Endothelial cell of umbilical vein (primary cell): Measurements from ENCODE around the gene SMTNL1. TPM values are rescaled to one million over a fixed set of nuclear protein-coding genes. Genes with fewer than 3 reads are reported as not detected.

ENCODE experiments used
- BruUV-seq: library from RNA; stranded (reverse); fragments of 400-500 nt; replicated peaks from 2 replicates; lab custom pipeline; 2021; lab: Mats Ljungman, UMichigan
- CTCF ChIA-PET: fragments of 300-600, 350-600 bp; sonication (Branson Sonifier 250); formaldehyde crosslinking; loops from one replicate; lab custom pipeline; 2021; ENCODE audit warnings: antibody characterized with exemption, inconsistent platforms; lab: Charles Lee
- POLR2A ChIA-PET: fragments of 300-600, 350-600 bp; sonication (Branson Sonifier 250); formaldehyde crosslinking; loops from one replicate; lab custom pipeline; 2021; ENCODE audit warnings: antibody characterized with exemption, inconsistent platforms; lab: Charles Lee
- DNase-seq: peaks from one replicate; pipeline ENCODE4 v3.0.0-alpha.2; 2011; ENCODE audit warnings: low read depth, low spot score
- FAIRE-seq: peaks from 2 replicates; lab custom pipeline; 2011; peaks lifted over from hg19 to GRCh38; lab: Jason Lieb, UNC
- H2AFZ ChIP-seq: 2 replicates; pipeline ENCODE4 v1.6.0; 2012; ENCODE audit warnings: low read depth, low read length, control low read depth, inconsistent platforms
- H3K27ac ChIP-seq: 2 replicates; pipeline ENCODE4 v1.5.1; 2011; ENCODE audit warnings: low read depth, mild to moderate bottlenecking, control low read depth, low read length, moderate library complexity; ENCODE audit not compliant: insufficient read depth
- H3K27me3 ChIP-seq, 2 experiments: 2 replicates each; pipeline versions ENCODE4 v1.6.0 to v1.6.1; 2011; ENCODE audit warnings: low read length in 2 of 2, mixed read lengths in 1 of 2; ENCODE audit not compliant: control insufficient read depth in 2 of 2, insufficient read depth in 2 of 2
- H3K36me3 ChIP-seq, 2 experiments: 2 replicates in 1 of 2; 3 replicates in 1 of 2; pipeline ENCODE4 v1.5.1; 2011; ENCODE audit warnings: low read length in 2 of 2, mild to moderate bottlenecking in 1 of 2, moderate library complexity in 1 of 2; ENCODE audit not compliant: control insufficient read depth in 2 of 2, insufficient read depth in 2 of 2; ENCODE audit errors: extremely low read depth in 1 of 2
- H3K4me1 ChIP-seq: 3 replicates; pipeline ENCODE4 v1.5.1; 2011; ENCODE audit warnings: mild to moderate bottlenecking, low read length; ENCODE audit not compliant: control insufficient read depth, insufficient read depth; ENCODE audit errors: extremely low read depth
- H3K4me2 ChIP-seq: 2 replicates; pipeline ENCODE4 v1.6.1; 2011; ENCODE audit warnings: low read length, control low read depth, mixed read lengths; ENCODE audit not compliant: insufficient read depth
- H3K4me3 ChIP-seq, 3 experiments: fragments of 200-600 bp in 1 of 3; sonication (generic), shearing (Covaris generic) in 1 of 3; replicated peaks in 1 of 3; 2 replicates each; pipeline ENCODE4 v1.5.1; 2011 to 2016; ENCODE audit warnings: control low read depth in 3 of 3, low read length in 3 of 3, mild to moderate bottlenecking in 2 of 3, inconsistent platforms in 1 of 3, low read depth in 1 of 3, moderate library complexity in 1 of 3; ENCODE audit not compliant: insufficient read depth in 1 of 3
- H3K79me2 ChIP-seq: 2 replicates; pipeline ENCODE4 v1.6.0; 2012; ENCODE audit warnings: low read length, inconsistent platforms; ENCODE audit not compliant: control insufficient read depth, insufficient read depth
- H3K9ac ChIP-seq: replicated peaks from 2 replicates; pipeline ENCODE3; 2011; ENCODE audit warnings: low read length, control low read depth; ENCODE audit not compliant: insufficient read depth; ENCODE audit errors: extremely low read depth
- H3K9me1 ChIP-seq: replicated peaks from 3 replicates; pipeline ENCODE4 v1.6.0; 2011; ENCODE audit warnings: mild to moderate bottlenecking, low read length; ENCODE audit not compliant: control insufficient read depth, insufficient read depth; ENCODE audit errors: extremely low read depth
- H3K9me3 ChIP-seq: replicated peaks from 2 replicates; pipeline ENCODE4 v1.5.1; 2012; ENCODE audit warnings: low read length, inconsistent platforms; ENCODE audit not compliant: control insufficient read depth, insufficient read depth
- H4K20me1 ChIP-seq: replicated peaks from 2 replicates; pipeline ENCODE3; 2011; ENCODE audit warnings: mild to moderate bottlenecking, low read length; ENCODE audit not compliant: control insufficient read depth, insufficient read depth; ENCODE audit errors: extremely low read depth
- CTCF ChIP-seq, 2 donors: IDR thresholded peaks; 1 replicate in 1 of 2; 2 replicates in 1 of 2; pipeline ENCODE4 v1.5.1; 2011; ENCODE audit warnings: low read length in 2 of 2, mild to moderate bottlenecking in 2 of 2, moderate library complexity in 2 of 2, control low read depth in 1 of 2, inconsistent platforms in 1 of 2, low read depth in 1 of 2; ENCODE audit not compliant: insufficient read depth in 1 of 2; ENCODE audit errors: extremely low read depth in 1 of 2
- EZH2 ChIP-seq: IDR thresholded peaks from 2 replicates; pipeline ENCODE4 v1.6.1; 2012; ENCODE audit warnings: borderline replicate concordance, low read depth, mild to moderate bottlenecking, moderate library complexity, low read length, inconsistent platforms; ENCODE audit not compliant: severe bottlenecking
- FOS ChIP-seq: IDR thresholded peaks from 2 replicates; pipeline ENCODE4 v1.6.1; 2011; ENCODE audit warnings: mild to moderate bottlenecking, low read length, moderate library complexity, borderline replicate concordance; ENCODE audit not compliant: insufficient read depth
- GATA2 ChIP-seq: IDR thresholded peaks from 2 replicates; pipeline ENCODE4 v1.7.0; 2011; ENCODE audit warnings: low read depth, mild to moderate bottlenecking, moderate library complexity, mixed read lengths, low read length; ENCODE audit not compliant: insufficient read length, insufficient read depth
- JUN ChIP-seq: IDR thresholded peaks from 2 replicates; pipeline ENCODE4 v1.6.1; 2011; ENCODE audit warnings: borderline replicate concordance, low read depth; ENCODE audit not compliant: insufficient read length, insufficient read depth
- MAX ChIP-seq: IDR thresholded peaks from 2 replicates; pipeline ENCODE4 v1.6.1; 2011; ENCODE audit not compliant: insufficient read depth, insufficient read length
- MYC ChIP-seq: IDR thresholded peaks from one replicate; pipeline ENCODE4 v1.6.1; 2011; ENCODE audit warnings: mild to moderate bottlenecking, low read depth, low read length
- POLR2A ChIP-seq: IDR thresholded peaks from 2 replicates; pipeline ENCODE4 v1.6.1; 2012; ENCODE audit warnings: low read depth, mild to moderate bottlenecking, control low read depth, low read length
- POLR2AphosphoS5 ChIP-seq: IDR thresholded peaks from 2 replicates; pipeline ENCODE4 v1.6.1; 2012; ENCODE audit warnings: low read depth, mild to moderate bottlenecking, control low read depth, low read length, moderate library complexity; ENCODE audit not compliant: insufficient read depth
- dilution Hi-C: fragments of 300-500 bp; cut with MboI; formaldehyde crosslinking; loops from one replicate; pipeline ENCODE4 v1.15.0; 2019; ENCODE audit warnings: low sequenced_read_pairs; ENCODE audit not compliant: extremely low pct_ligation_motif_present
- intact Hi-C: fragments of 100-400 bp; cut with micrococcal nuclease; formaldehyde crosslinking; loops from one replicate; pipeline ENCODE4 v1.10.0; 2022
- polyA plus RNA-seq, 4 experiments: library from polyadenylated mRNA; depleted of rRNA in 3 of 4; stranded (reverse) in 3 of 4; unstranded in 1 of 4; fragments of >200 nt; gene quantifications; 2 replicates each; pipeline versions ENCODE4 v1.2.1 to v1.2.3, GENCODE V29; 2011 to 2012; ENCODE audit warnings: missing spikeins in 1 of 4
- total RNA-seq: library from RNA; stranded (reverse); gene quantifications from 2 replicates; pipeline ENCODE4 v1.2.3, GENCODE V29; 2021

The SMTNL1 gene
- total and polyA plus RNA-seq, 2 donors (not counting 3 experiments of a cell fraction or from before 2014, with no cell fraction given), result not detected

GRCh38 chr11:57497303-57498247 is 39.8 kb upstream of the SMTNL1 start:
- ChIA-PET POLR2A (no interaction called here), CTCF (no interaction called here)
- Histone ChIP-seq H3K4me3 (no peak overlapping the region), H3K27me3 (no peaks in the 10 kb centered on the region), H3K9me1 (no peaks in the 10 kb centered on the region), H3K4me1 (peaks cover 7% of the 10 kb centered on the region), H3K9me3 (no peaks in the 10 kb centered on the region), H3K27ac (no peak overlapping the region), H2AFZ (no peak overlapping the region), H3K4me2 (no peak overlapping the region), H4K20me1 (no peaks in the 10 kb centered on the region), H3K79me2 (no peaks in the 10 kb centered on the region), H3K36me3 (no peaks in the 10 kb centered on the region), H3K9ac (no peak overlapping the region)
- FAIRE-seq (no peak), DNase-seq (no peak)
- intact Hi-C loops, result no loop called here
- TF ChIP-seq MYC (no peak), POLR2A (no peak), JUN (no peak), POLR2AphosphoS5 (no peak), MAX (no peak), FOS (no peak), EZH2 (no peak), CTCF (IDR thresholded peaks at IDR 0.05; ENCODE audit: extremely low read depth in 1 of 2, insufficient read depth in 1 of 2, low read depth in 1 of 2, low read length in 2 of 2) (no peak), GATA2 (no peak)
- no TSS peak for BruUV-seq
- dilution Hi-C loops, result no loop called here
